Erythroblast (primary cell): ENCODE results near the gene ADGRV1.

Experiments used
- DNase-seq, 2 experiments: peaks; one replicate each; lab custom pipeline; 2025; lab: John Stamatoyannopoulos, UW
- GATA1 ChIP-seq: IDR thresholded peaks from 2 replicates; pipeline ENCODE4 v1.6.1; 2011; ENCODE audit warnings: low read depth, mild to moderate bottlenecking, control low read depth, low read length, moderate library complexity
- POLR2A ChIP-seq: IDR thresholded peaks from 2 replicates; pipeline ENCODE4 v1.6.1; 2011; ENCODE audit warnings: mild to moderate bottlenecking, low read length

Gene ADGRV1

GRCh38 chr5:91211997-91212713, 653.6 kb downstream of the ADGRV1 start:
- no peak for TF ChIP-seq POLR2A
- TF ChIP-seq GATA1: no peak
- no peak for DNase-seq

- DNase-seq: no peak
- TF ChIP-seq GATA1: no peak
- no peak for TF ChIP-seq POLR2A
Measured at GRCh38 chr5:91212714-91213092, 654.1 kb downstream of the ADGRV1 start.
